Lower leg skin (tissue), 4 donors: Measurements from ENCODE around the gene RDH12. TPM values are rescaled to one million over a fixed set of nuclear protein-coding genes. Genes with fewer than 3 reads are reported as not detected.

ENCODE experiments used
- DNase-seq, 2 donors: peaks; one replicate each; pipeline ENCODE4 v3.0.0-alpha.2; 2019; ENCODE audit warnings: low spot score in 2 of 2
- H3K4me3 ChIP-seq: fragments of 200-600 bp; sonication (generic); 2 replicates; pipeline ENCODE4 v1.5.1; 2017; ENCODE audit warnings: mild to moderate bottlenecking, low read depth; ENCODE audit not compliant: poor library complexity, severe bottlenecking
- POLR2A ChIP-seq, 2 donors: fragments of 450-650 bp; IDR thresholded peaks; one replicate each; pipeline ENCODE4 v1.6.1; 2016 to 2017; ENCODE audit warnings: antibody characterized with exemption in 2 of 2, mild to moderate bottlenecking in 1 of 2, moderate library complexity in 1 of 2
- WGBS, 2 donors: methylation state at CpG; one replicate each; pipeline ENCODE4 v1.1.5; 2018; 5-methylcytosine and 5-hydroxymethylcytosine counted together
- intact Hi-C: fragments of 100-400 bp; cut with DNase I; formaldehyde crosslinking; loops from one replicate; pipeline ENCODE4 v1.15.0; 2023; ENCODE audit warnings: low total_unique reads
- total RNA-seq, 4 donors: library from RNA; depleted of rRNA; stranded (reverse); fragments of >200 nt; gene quantifications; one replicate each; pipeline ENCODE4 v1.1.0, GENCODE V29; 2016
- TF ChIP-seq, protein P1 (sequence below), 3 donors: fragments of 450-650 bp; IDR thresholded peaks; one replicate each; pipeline ENCODE4 v1.5.1; 2016; ENCODE audit warnings: antibody characterized with exemption in 3 of 3, mild to moderate bottlenecking in 3 of 3, moderate library complexity in 2 of 3

The RDH12 gene
- total RNA-seq, 4 donors from 2014 or later, result 70.4 to 106 (median 87.6) TPM

DNA sequence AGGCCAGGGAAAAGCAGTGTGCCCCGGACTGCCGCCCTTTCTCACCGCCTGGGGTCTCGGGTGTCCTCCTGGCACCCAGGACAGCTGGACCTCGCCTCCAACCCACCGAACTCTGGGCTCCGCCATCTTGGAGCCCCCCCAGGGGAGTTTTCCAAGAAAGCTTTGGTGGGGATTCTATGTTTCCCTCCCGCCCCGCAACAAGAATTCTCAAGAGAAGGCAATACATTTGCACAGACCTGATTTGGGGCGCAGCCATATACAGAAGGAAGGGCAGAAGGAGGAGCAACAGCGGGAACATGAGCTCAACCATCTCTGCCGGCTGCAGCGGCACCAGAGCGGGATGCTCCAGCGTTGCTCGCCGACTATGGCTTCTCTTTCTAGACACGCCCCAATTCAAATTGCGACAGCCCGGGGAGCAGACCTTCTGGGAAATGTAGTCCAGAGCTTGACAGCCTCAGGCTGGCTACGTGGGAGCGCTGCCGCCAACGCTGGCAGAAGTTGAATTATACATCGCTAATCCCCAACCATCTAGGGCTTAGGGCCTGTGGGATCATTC lies 6.2 kb upstream of the RDH12 start, which contains the start of gene RDH11:
Gene RDH11 (minus strand): TSS at position 371 of the 556 bp plus-strand sequence. CDS start 61 bp downstream, at position 310.
- TF ChIP-seq, protein P1, sequence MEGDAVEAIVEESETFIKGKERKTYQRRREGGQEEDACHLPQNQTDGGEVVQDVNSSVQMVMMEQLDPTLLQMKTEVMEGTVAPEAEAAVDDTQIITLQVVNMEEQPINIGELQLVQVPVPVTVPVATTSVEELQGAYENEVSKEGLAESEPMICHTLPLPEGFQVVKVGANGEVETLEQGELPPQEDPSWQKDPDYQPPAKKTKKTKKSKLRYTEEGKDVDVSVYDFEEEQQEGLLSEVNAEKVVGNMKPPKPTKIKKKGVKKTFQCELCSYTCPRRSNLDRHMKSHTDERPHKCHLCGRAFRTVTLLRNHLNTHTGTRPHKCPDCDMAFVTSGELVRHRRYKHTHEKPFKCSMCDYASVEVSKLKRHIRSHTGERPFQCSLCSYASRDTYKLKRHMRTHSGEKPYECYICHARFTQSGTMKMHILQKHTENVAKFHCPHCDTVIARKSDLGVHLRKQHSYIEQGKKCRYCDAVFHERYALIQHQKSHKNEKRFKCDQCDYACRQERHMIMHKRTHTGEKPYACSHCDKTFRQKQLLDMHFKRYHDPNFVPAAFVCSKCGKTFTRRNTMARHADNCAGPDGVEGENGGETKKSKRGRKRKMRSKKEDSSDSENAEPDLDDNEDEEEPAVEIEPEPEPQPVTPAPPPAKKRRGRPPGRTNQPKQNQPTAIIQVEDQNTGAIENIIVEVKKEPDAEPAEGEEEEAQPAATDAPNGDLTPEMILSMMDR (IDR thresholded peaks at IDR 0.05), result no peak
- TF ChIP-seq POLR2A (IDR thresholded peaks at IDR 0.05), result no peak
- WGBS, 2 donors, result 0% methylated on average over 25 of the region's 25 CpGs
- intact Hi-C loops, result no loop called here
- H3K4me3 ChIP-seq, result peak within 1 kb of the TSS; percentile 53
- DNase-seq, result peak; percentile 85 to 96

DNA sequence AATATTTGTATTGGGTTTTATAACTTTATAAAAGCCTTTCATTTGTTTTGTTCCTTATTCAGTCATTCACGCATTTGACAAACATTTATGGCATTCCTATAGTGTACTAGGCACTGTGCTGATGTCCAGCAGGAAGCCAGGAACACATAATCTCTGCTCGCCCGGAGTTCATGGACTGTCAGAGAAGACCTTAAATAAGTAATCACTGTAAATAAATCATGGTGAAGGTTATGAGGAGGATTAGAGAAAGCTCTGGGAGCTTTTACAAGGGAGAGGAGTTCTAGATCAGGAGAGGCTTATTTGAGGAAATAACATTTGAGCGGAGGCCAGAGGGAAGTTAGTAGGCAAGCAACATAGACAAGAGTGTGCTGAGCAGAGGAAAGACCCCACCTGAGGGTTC lies 4.7 kb upstream of the RDH12 start:
- no peak overlapping the region for H3K4me3 ChIP-seq
- no peak for TF ChIP-seq POLR2A (IDR thresholded peaks at IDR 0.05)
- TF ChIP-seq, protein P1 (IDR thresholded peaks at IDR 0.05), result no peak
- WGBS, 2 donors, result 79 to 80% methylated on average over 4 of the region's 4 CpGs
- intact Hi-C loops, result no loop called here
- DNase-seq, result no peak

DNA sequence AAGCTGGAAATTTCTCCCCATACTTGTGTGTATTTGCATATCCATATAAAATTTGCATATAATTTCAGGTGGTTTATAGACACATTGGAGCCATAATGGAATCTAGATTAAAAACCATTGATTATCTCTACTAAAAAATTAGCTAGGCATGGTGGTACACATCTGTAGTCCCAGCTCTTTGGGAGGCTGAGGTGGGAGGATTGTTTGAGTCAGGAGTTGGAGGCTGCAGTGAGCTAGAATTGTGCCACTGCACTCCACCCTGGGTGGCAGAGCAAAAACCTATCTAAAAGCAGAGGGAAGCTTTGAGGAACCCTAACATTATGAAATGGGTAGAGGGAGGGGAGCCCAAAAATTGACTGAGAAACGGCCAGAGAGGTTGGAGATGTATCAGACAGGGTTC lies 3.5 kb upstream of the RDH12 start:
- intact Hi-C loops, result no loop called here
- no peak for TF ChIP-seq POLR2A (IDR thresholded peaks at IDR 0.05)
- TF ChIP-seq, protein P1 (IDR thresholded peaks at IDR 0.05), result no peak
- H3K4me3 ChIP-seq, result no peak overlapping the region
- no peak for DNase-seq
- WGBS, 2 donors, result 64 to 87% methylated on average over 1 of the region's 1 CpG

DNA sequence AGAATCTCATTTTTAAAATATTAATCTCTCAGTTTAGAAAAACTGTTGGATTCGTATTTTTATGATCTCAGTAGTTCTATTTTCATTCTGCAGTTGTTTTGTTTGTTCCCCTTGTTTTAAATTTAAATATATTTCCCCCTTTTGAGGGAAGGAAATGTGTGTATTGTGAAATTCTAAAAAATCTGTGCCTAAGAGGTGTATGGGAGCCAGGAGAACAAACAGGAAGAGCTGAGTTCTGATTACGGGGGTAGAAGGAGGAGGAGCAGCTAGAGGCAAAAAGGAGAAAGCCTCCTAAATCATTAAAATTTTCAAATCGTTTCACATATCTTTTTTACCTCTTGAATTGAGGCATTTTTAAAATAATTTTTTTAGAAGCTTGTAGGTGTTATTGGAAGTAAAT lies 2.3 kb downstream of the RDH12 start:
- 49 to 54% methylated on average over 3 of the region's 3 CpGs for WGBS, 2 donors
- DNase-seq, result no peak
- intact Hi-C loops, result no loop called here
- H3K4me3 ChIP-seq, result no peak overlapping the region
- TF ChIP-seq, protein P1 (IDR thresholded peaks at IDR 0.05), result no peak
- no peak for TF ChIP-seq POLR2A (IDR thresholded peaks at IDR 0.05)

DNA sequence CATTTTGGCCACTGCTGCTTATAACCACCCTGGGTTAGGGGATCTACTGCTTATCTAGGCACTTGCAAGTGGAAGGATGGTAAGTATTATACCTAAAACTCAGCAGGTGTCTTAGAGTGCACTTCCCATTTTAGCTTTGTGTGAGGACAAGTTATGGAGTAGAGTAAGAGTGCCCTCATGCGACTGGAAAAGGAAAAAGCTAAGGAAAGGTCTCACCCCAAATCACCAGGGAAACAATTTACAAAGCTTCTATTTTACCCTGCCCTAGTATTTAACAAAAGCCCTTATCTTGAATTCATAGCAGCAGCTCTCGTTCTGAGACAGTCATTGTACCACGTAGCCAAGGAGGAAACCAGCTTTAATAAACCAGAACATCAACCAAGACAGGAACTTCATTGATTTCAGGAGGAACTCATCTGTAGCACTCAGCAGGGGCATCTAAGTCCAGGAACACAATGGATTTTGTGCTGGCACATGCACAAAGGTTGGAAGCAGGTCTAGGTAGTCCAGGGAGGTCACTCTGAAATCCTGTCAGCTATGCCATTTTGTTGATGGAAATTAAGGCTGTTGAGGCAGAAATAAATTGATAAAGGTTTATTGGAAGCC lies 2.9 kb downstream of the RDH12 start:
- DNase-seq, result no peak
- intact Hi-C loops, result no loop called here
- 0 to 2% methylated on average over 3 of the region's 3 CpGs for WGBS, 2 donors

More for the DNA sequence above, 2.9 kb downstream of the RDH12 start:
- TF ChIP-seq, protein P1 (IDR thresholded peaks at IDR 0.05), result peak in 1 of 3 donors; percentile 61
- no peak for TF ChIP-seq POLR2A (IDR thresholded peaks at IDR 0.05)
- no peak overlapping the region for H3K4me3 ChIP-seq
